Fibroblast of lung (primary cell): ENCODE measurements around the gene RALGDS.

Experiments
- CTCF ChIP-seq, 2 donors: IDR thresholded peaks in 1 of 2; conservative IDR thresholded peaks in 1 of 2; 1 replicate in 1 of 2; 2 replicates in 1 of 2; pipeline ENCODE4 v1.5.1; 2011 to 2012; ENCODE audit warnings: low read length in 2 of 2, control low read depth in 1 of 2, inconsistent platforms in 1 of 2, low read depth in 1 of 2, mild to moderate bottlenecking in 1 of 2
- EZH2 ChIP-seq: IDR thresholded peaks from 2 replicates; pipeline ENCODE4 v1.5.1; 2012; ENCODE audit warnings: low read length, control low read depth, mild to moderate bottlenecking; ENCODE audit errors: missing control alignments

GRCh38 chr9:133105461-133105770 lies 15.6 kb downstream of the RALGDS start:
- TF ChIP-seq CTCF (conservative IDR thresholded peaks at IDR 0.05 in 1 of 2, IDR thresholded peaks at IDR 0.05 in 1 of 2; ENCODE audit: low read depth in 1 of 2, low read length in 2 of 2) (no peak), EZH2 (no peak)
